Measurements from ENCODE around the gene PROC. TPM values are rescaled to one million over a fixed set of nuclear protein-coding genes. Genes with fewer than 3 reads are reported as not detected.
A peak's percentile ranks its signal among the peaks of the same experiment; 100 is the strongest.

PROC gene
- total RNA-seq, result not detected

DNA sequence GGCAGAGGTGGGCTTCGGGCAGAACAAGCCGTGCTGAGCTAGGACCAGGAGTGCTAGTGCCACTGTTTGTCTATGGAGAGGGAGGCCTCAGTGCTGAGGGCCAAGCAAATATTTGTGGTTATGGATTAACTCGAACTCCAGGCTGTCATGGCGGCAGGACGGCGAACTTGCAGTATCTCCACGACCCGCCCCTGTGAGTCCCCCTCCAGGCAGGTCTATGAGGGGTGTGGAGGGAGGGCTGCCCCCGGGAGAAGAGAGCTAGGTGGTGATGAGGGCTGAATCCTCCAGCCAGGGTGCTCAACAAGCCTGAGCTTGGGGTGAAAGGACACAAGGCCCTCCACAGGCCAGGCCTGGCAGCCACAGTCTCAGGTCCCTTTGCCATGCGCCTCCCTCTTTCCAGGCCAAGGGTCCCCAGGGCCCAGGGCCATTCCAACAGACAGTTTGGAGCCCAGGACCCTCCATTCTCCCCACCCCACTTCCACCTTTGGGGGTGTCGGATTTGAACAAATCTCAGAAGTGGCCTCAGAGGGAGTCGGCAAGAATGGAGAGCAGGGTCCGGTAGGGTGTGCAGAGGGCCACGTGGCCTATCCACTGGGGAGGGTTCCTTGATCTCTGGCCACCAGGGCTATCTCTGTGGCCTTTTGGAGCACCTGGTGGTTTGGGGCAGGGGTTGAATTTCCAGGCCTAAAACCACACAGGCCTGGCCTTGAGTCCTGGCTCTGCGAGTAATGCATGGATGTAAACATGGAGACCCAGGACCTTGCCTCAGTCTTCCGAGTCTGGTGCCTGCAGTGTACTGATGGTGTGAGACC is at the start of gene PROC:
TSS of gene PROC (plus strand) at position 128 of the 812 bp plus-strand sequence. CDS start 1,516 bp downstream, outside the sequence.
- DNase-seq, result no peak

- DNase-seq, result no peak
Measured at GRCh38 chr2:127370010-127370409, 48.2 kb upstream of the PROC start.

- DNase-seq, result peak; percentile 57
Measured at GRCh38 chr2:127371037-127371436, 47.2 kb upstream of the PROC start.

DNA sequence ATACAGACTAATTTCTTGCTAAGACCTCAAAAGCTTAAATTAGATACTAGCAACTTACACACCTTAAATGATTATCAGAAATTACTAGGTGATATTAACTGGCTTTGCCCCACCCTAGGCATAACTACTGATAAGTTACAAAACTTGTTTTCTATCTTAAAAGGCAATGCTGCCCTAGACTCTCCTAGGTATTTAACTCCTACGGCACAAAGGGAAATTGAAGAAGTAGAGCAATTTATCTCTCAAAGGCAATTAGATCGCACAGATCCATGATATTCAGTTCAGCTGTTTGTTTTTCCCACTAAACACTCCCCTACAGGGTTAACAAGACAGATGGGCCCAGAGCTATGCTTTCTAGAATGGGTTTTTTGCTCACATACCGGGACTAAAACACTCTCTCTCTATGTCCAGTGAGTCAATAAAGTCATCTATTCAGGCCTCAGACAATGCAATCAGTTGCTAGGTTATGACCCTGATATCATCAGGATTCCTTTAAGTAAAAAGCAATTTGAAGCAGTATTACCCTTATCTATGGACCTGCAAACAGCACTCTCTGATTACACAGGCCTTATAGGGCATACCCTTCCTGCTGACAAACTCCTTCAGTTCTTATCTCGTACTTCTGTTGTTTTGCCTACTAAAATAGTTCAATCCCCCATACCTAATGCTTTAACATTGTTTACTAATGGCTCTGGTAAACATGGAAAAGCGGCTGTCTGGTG is 44.7 kb upstream of the PROC start:
- DNase-seq, result no peak

DNA sequence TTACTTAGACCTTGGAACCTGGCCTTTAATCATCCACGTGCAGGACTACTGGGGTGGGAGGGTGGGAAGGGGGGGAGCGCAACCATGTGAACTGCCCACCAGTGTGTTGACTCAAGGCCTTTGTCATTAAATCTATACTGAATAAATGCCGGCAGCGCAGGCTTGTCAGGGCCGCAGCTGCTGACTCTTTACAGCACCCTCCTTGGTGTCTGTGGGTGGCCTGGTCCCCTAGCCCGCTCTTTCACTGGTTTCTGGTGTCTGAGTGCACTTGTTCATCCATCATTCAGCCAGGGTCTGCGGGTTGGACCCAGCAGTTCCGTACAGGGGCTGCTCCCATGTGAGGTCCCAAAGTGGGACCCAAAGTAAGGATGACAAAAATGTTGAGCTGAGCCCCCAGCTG is 42.0 kb upstream of the PROC start:
- DNase-seq, result no peak

- DNase-seq, result no peak
Measured at GRCh38 chr2:127377262-127377661, 41.0 kb upstream of the PROC start.

DNA sequence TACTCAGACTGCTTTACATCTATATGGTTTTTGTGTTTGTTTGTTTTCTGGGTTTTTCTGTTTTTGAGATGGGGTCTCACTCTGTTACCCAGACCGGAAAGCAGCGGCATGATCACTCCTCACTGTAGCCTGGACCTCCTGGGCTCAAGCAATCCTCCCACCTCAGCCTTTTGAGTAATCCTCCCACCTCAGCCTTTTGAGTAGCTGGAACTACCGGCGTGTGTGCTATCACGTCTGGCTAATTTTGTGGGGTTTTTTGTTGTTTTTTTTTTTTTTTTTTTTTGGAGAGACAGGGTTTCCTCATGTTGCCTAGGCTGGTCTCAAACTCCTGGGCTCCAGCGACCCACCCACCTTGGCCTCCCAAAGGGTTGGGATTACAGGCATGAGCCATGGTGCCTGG is 39.5 kb upstream of the PROC start:
- DNase-seq, result no peak

DNA sequence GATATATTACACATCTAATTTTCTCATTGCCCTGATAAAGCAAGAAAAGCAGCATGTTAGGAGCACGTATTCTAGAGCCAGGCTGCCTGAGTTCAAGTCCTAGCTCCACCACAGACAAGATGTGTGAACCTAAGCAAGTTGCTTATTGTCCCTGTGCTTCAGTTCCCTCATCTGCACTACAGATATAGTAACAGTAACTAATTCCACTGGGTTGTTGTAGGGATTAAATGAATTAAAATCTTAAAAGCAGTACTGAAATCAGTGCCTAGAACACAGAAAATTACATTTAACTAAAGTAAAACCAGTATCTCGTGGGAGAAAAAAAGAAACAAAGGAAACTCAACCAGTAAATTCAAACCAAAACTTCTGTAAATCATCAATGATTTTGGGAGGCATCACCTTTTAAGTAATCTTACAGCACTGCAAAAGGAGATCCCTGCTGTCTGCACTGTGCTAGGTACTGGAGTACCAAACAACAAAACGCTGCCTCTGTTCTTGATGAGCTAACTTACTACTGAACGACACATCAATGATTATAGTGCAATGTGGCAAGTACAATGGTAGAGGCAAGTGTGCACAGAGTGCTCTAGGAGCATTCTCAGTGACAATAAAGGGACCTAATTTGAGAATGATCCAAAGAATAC is 38.4 kb upstream of the PROC start:
- DNase-seq, result no peak

- DNase-seq, result no peak
Measured at GRCh38 chr2:127381762-127382161, 36.5 kb upstream of the PROC start.

DNA sequence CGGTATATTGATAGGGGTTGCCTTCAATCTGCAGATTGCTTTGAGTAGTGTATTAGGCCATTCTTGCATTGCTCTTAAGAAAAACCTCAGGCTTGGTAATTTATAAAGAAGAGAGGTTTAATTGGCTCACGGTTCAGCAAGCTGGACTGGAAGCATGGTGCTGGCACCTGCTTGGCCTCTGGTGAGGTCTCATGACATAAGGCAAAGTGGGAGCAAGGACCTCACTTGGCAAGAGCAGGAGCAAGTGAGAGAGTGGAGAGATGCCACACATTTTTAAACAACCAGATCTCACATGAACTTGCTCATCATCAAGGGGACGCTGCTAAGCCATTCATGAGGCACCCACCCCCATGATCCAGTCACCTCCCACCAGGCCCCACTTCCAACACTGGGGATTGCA is 35.4 kb upstream of the PROC start:
- DNase-seq, result no peak

DNA sequence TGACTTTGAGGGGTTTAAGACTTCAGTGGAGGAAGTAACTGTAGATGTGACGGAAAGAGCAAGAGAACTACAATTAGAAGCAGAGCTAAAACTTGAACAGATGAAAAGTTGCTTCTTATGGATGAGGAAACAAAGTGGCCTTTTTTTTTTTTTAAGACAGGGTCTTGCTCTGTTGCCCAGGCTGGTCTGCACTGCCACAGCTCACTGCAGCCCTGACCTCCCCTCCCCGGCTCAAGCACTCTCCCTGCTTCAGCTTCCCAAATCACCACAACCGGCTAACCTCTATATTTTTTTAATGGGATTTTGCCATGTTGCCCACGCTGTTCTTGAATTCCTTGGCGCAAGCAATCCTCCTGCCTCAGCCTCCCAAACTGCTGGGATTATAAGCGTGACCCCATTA is 33.7 kb upstream of the PROC start:
- no peak for DNase-seq

GRCh38 chr2:127386246-127386645 is 32.0 kb upstream of the PROC start:
- no peak for DNase-seq

- peak; percentile 94 for DNase-seq
Measured at GRCh38 chr2:127386764-127387654, 31.2 kb upstream of the PROC start.

- peak; percentile 97 for DNase-seq
Measured at GRCh38 chr2:127387655-127388422, 30.4 kb upstream of the PROC start, which contains the start of gene MAP3K2. MAP3K2 (minus strand) TSS chr2:127387975; CDS start chr2:127343129, 44,846 bp downstream.

DNA sequence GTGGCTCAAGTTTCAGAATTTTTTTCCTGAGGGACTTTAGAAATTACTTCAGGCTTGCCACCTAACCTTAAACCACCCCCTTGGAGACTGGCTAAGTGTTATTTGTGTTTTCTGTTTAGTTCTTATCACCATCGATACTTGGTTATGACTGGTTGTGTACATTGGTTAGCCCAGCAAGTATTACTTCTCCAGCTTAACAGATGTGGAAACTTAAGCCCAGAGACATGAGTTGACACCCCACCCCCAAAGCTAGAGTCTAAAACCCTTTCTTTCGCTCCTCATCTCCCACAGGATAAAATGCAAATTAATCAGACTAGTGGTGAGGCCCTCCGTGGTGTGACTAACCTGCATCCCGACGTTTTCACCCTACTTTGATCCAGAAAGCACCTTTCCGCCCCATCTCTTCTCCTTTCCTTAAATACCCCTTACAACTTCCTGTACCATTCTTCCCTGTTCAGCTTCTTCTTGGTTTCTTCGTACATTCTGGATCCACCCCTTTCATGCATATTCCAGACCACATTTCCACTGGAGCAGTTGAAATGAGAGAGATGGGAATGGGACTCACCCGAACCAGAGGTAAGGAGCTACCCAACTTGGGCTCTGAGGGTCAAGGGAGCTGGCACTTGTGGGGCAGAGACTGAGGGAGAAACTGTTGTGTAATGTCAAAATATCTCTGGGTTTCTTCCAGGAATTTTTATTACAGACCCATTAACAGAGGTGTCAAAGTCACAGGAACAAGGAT is 29.6 kb upstream of the PROC start:
- no peak for DNase-seq

DNA sequence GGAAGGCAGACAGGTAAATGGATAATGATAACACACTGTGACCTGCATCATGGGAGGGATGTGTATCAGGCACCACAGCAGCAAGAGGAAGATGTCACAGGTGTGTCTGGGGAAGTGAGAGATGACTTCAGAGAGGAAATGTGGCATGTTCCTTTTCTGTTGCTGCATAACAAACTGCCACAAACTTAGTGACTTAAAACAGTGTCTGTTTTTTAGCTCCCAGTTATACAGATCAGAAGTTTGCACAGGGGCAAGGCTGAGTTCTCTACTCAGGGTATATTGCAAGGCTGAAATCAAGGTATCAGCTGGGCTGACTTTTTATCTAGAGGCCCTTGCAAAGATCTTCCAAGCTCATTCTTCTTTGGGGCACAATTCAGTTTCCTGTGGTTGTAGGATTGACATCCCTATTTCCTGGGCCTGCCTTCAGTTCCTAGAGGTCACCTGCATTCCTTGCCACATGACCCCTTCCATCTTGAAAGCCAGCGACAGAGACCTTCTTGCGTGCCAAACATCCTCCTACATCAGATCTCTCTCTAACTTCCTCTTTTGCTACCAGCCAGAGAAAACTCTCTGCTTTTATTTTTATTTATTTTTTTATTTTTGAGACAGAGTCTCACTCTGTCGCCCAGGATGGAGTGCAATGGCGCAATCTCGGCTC is 28.3 kb upstream of the PROC start:
- no peak for DNase-seq

- DNase-seq, result no peak
Measured at GRCh38 chr2:127392133-127392827, 25.9 kb upstream of the PROC start.

DNA sequence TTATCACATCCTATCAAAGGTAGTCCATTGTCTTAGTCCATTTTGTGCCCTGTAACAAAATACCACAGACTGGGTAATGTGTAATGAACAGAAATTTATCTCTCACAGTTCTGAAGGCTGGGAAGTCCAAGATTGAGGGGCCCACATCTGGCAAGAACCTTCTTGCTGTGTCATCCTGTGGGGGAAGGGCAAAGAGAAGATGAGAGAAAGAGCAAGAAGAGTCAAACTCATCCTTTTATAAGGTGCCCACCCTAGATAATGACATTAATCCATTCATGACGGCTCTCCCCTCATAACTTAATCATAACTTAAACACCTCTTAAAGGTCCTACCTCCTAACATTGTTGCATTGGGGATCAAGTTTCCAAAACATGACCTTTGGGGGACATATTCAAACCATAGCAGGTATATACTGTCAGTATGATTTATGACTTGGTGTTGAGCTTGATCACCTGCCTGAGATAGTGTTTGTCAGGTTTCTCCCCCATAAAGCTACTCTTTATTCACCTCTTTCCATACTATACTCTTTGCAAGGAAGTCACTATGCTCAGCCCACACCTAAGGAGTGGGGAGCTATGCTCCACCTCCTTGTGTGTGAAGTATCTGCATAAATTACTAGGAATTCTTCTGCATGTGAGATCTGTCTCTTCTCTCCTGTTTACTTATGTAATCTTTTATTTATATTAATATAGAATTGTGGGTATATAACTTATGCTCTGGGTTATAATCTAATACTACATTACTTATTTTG is 25.2 kb upstream of the PROC start:
- DNase-seq, result no peak

DNA sequence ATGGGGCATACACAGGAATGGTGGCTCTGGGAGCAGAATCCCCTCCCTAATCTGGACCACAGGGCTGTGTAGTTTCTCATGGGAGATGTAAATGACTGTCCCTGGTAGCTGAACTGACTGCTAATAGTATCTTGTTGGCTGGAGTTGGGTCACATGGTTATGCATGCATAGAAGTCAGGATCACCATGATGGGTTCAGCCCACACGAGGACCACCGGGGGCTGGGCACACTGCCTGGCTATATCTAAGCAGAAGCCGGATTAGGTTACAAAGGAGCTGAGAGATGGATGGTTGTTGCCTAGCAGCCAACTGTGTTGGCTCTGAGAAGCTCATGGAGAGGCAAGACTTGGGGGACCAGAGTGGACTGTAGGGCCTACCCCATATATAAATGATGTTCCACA is 23.7 kb upstream of the PROC start:
- no peak for DNase-seq

Measured in tongue (tissue), 2 donors.